Measurements from ENCODE around the gene PRR20G.

The PRR20G gene

DNA sequence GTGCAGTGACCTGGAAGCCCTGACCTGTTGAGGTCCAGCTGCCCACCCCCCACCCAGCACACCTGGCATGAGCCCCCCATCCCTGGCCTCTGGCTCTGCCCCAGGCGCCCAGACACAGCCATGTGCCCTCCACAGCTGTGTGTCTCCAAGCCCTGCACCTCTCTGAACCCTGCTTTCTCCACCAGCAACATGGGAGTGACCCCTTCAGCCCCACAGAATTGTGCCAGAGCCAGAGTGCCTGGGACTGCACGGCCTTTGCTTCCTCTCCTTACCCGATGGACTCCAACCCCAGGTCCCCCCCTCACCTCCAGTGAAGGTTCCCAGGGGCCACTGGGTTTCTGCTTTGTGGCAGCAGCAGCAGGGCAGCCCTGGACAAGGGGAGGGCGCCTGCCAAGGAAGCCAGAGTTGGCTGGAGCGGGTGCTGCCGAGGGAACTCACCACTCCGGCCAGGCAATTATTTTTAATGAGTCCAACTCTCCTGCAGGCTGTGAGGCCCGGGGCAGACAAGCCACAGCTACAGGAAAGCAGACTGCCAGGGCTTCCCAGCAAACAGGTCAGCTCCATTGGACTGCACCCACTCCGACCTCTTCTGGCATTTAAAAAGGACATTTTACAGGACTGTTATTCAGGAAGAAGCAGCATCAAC lies 24.1 kb downstream of the PRR20G start:
- no peak for DNase-seq (ENCODE audit: low read depth)

- no peak for DNase-seq (ENCODE audit: low read depth)
These were observed 24.8 kb downstream of the PRR20G start for GRCh38 chr3:127263037-127263436.

DNA sequence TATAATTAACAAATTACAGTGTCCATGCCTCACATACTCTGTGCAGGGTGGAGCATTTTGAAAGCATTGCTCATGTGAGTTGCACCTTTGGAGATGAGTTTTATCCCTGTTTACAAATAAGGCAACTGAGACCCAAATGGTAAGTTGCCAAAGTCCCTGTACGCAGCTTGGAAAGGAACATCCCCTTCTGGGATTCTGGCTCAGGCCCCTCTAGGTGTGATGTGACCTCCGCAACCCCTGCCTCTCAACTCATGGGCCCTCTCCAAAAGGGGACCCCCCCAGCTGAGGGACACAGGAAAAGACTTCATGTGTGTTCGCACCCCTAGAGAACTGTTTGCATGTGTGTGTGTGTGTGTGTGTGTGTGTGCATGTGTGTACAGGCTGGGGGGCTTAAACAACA lies 25.3 kb downstream of the PRR20G start:
- no peak for DNase-seq (ENCODE audit: low read depth)

GRCh38 chr3:127261925-127262324 lies 25.9 kb downstream of the PRR20G start:
- DNase-seq (ENCODE audit: low read depth), result no peak

DNA sequence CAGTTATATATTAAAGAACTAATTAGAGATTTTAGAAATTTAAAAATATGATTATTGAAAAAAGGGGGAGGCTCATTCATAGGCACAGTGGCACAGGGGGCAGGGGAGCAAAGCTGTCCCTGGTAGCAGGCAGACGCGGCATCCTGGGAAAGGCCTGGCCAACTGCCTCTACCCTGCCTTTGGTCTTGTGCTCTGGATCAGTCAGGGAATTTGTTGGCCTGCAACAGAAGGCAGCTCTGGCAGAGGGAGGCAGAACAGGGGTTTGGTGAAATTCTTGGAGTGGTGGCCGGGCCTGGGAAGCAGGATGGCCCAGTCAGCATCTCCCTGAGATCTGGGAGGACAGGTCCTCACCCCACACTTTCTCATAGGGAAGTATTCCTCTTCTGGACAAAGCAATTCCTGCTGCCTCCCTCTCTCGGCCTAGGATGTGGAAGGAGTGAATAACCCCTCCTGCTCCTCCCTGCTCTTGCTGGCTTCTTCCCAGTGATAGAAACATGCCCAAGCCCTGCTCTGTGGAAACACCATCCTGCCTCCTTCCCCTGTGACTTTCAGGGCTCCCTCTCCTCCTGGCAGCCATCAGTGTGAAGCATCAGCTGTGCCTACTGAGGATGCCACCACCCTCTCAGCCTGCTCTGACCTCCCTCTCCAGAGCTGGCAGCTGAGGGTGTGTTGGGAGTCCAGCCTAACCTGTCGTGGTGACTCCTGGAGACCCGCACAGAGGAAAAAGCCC lies 26.9 kb downstream of the PRR20G start:
- DNase-seq (ENCODE audit: low read depth), result no peak

DNA sequence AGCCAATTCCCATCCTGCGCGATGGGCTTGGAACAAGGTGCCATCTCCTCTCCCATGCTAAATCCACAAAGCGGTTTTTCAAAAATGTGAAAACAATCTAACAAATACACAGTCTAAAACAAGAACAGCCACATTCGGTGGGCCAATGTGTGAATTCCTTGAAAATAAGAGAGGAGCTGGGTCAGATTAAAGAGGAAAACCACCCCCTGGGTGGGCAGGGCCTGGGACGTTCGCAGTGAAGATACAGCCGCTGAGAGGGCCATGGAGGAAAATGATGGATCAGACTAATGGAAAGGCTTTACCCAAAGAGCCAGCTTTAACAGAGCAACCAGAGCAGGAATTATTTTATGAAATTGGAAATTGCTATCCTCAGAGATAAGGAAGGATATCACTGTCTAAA lies 27.4 kb downstream of the PRR20G start:
- DNase-seq (ENCODE audit: low read depth), result no peak

- no peak for DNase-seq (ENCODE audit: low read depth)
These were observed 28.0 kb downstream of the PRR20G start for GRCh38 chr3:127259882-127260281.

GRCh38 chr3:127258733-127259132 lies 29.1 kb downstream of the PRR20G start:
- DNase-seq (ENCODE audit: low read depth), result no peak

GRCh38 chr3:127257351-127257750 lies 30.5 kb downstream of the PRR20G start:
- no peak for DNase-seq (ENCODE audit: low read depth)

DNA sequence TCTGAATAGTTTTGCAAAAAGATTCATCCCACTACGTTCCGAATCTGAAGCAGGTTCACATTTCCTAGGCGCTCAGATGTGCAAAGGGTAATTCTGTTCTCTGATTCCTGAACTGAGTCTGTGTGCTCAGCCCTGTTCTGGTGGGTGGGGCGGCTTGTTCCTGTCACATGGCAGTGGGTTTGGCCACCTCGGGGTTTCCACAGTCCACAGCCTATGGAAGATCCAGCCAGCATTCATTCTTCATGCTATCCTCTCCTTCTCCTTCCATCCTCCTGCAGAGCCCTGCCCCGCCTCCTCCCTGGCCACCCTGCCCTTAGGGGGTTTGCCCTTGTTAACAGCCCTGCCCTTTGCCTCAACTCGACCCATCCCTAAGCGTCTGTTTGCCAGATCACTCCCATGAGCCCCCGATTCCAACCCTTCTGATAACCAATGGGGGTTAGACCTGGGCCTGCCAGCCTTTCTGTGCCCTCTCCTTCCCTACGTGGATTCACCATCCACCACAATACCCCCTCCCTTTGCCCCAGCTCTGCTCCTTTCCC lies 31.0 kb downstream of the PRR20G start:
- no peak for DNase-seq (ENCODE audit: low read depth)

- DNase-seq (ENCODE audit: low read depth), result no peak
These were observed 31.7 kb downstream of the PRR20G start for GRCh38 chr3:127256138-127256537.

DNA sequence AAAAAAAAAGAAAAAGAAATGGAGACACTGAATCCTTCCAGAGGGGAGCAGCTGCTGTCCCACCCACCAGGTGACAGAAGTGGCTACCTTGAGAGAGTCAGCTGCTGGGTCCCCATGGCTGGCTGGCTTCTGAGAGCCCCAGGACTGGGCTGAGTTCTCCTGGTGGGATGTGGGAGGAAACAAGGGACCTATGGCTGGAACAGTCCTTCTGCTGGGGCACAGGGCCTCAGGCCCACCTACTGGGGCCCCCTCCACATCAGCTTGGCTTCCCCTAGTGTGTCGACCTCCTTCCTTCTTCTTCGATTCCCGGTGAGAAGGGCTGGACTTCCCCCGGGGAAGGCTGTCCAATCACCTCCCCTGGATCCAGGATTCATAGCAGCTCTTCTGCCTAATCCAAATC lies 32.3 kb downstream of the PRR20G start:
- no peak for DNase-seq (ENCODE audit: low read depth)

- no peak for DNase-seq (ENCODE audit: low read depth)
These were observed 33.1 kb downstream of the PRR20G start for GRCh38 chr3:127254730-127255129.

- no peak for DNase-seq (ENCODE audit: low read depth)
These were observed 33.7 kb downstream of the PRR20G start for GRCh38 chr3:127254033-127254644.

DNA sequence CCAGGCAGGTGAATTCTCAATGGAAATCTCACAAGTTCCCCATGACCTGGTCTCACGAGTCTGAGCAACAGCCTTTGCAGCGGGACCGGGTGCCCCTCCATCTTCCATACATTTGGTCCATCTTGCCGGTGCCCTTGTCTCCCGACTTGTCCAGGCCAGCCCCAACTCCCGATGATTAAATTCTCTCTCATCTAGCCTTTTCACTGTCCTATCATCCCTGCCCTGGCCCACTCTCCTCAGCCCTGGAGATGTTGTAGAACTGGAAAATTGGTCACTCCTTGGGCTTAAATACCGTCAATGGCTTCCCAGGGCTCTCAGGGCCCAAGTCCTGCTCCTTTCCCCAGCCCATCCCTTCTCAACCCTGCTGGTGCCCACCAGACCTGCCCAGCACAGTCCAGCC lies 34.4 kb downstream of the PRR20G start:
- no peak for DNase-seq (ENCODE audit: low read depth)

DNA sequence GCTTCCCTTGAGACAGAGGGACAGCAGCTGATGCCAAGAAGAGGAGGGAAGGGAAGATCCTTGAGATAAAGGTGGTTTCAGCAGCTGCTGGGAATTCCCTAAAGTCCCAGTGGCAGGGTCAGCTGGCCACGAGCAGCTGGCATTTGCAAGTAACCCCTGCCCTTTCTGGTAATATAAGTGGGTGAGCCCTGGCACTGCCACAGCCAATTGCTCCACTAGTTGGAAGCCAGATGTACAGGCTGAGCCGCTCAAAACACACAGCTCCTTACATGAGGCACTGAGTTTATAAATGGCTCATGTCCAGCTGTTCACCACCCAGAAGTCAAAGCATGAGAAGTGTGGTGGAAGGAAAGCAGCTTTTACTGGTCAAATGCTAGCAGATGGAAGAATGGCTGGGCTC lies 35.4 kb downstream of the PRR20G start:
- no peak for DNase-seq (ENCODE audit: low read depth)

GRCh38 chr3:127250032-127250431 lies 37.8 kb downstream of the PRR20G start:
- DNase-seq (ENCODE audit: low read depth), result no peak

- no peak for DNase-seq (ENCODE audit: low read depth)
These were observed 40.6 kb downstream of the PRR20G start for GRCh38 chr3:127247292-127247691.

- no peak for DNase-seq (ENCODE audit: low read depth)
These were observed 49.2 kb downstream of the PRR20G start for GRCh38 chr3:127238602-127239001.

DNA sequence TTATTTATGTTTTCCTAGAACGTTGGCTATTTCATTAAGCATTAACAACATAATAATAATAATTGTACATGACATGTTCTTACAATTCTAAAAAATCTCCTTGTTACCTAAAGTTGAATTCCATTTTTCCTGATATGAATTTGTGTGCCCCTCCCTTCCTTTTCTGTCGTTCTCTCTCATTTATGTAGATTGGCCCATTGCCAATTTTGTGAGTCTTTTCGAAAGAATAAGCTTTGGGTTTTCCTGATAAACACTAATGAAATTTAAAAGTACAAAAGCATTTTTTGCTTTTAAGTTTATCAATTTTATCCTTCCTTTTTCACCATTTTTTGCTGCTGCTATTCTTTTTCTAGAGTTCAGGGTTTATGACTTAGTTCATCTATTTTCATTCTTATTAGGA lies 50.0 kb downstream of the PRR20G start:
- no peak for DNase-seq (ENCODE audit: low read depth)

DNA sequence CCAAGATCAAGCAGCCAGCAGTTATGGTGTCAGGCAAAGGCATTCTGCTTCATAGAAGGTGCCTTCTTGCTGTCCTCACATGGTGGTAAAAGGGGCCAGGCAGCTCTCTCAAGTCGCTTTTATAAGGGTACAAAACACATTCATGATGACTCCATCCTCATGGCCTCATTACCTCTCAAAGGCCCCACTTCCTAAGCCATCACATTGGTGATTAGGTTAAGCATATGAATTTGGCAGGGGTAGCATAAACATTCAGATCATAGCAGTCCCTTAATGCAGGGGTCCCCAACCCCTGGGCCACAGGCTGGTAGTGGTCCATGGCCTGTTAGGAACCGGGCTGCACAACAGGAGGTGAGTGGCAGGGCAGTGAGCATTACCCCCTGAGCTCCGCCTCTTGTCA lies 52.1 kb downstream of the PRR20G start:
- DNase-seq (ENCODE audit: low read depth), result no peak

- no peak for DNase-seq (ENCODE audit: low read depth)
These were observed 53.1 kb downstream of the PRR20G start for GRCh38 chr3:127234778-127235177.
